ENCODE data around the gene CDH24.

GRCh38 chr14:23056956-23057756 is at the start of gene CDH24:
- no peak for TF ChIP-seq GATA2 (IDR thresholded peaks at IDR 0.05; ENCODE audit: low read depth, low read length)
- no peak for TF ChIP-seq GATA3 (IDR thresholded peaks at IDR 0.05; ENCODE audit: low read depth, low read length)

Measured in SH-SY5Y (cell line).